Measurements from ENCODE around the gene CDC42BPB. TPM values are rescaled to one million over a fixed set of nuclear protein-coding genes. Genes with fewer than 3 reads are reported as not detected.

Gene CDC42BPB
- total RNA-seq, 6 experiments from 2014 or later, result 73.7 to 85.1 (median 79.9) TPM

DNA sequence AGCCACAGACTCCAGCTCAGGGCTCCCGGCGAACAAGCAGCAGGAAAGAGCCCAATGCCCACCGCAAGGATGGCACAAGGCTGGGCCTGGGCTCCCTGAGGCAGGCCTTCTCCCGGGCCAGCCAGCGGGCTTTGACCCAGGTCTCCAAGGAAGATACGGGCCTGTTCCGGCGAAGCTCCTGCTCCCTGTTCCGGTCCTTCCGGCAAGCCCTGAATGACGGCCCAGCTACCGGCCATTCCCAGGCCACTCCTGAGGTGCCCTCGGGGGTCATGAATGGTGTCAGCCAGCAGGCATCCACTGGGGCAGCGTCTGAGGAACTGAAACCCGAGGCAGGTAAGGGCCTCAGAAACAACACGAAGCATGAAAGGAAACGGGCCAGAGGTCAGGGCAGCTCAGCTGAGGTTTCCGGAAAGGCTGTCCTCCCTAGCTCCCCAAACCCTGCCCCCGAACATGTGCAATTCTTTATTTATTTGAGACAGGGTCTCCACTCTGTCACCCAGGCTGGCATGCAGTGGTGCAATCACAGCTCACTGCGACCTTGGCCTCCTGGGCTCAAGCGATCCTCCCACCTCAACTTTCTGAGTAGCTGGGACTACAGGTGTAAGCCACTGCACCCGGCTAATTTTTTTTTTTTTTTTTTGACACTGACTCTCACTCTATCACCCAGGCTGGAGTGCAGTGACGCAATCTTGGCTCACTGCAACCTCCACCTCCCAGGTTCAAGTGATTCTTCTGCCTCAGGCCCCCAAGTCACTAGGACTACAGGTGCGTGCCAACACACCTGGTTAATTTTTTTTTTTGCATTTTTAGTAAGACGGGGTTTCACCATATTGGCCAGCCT, 43.2 kb upstream of the CDC42BPB start:
- H3K4me1 Mint-ChIP-seq (ENCODE audit: low read depth), result peaks cover 12% of the 10 kb centered on the region
- no peaks in the 10 kb centered on the region for H3K36me3 Mint-ChIP-seq (ENCODE audit: low read depth)
- TF ChIP-seq CTCF (IDR thresholded peaks at IDR 0.05), result no peak
- H3K27me3 Mint-ChIP-seq (ENCODE audit: insufficient read depth), result peaks cover 24% of the 10 kb centered on the region
- no peak for DNase-seq
- no peaks in the 10 kb centered on the region for H3K9me3 Mint-ChIP-seq
- no peak overlapping the region for H3K4me3 Mint-ChIP-seq
- no peak overlapping the region for H3K27ac Mint-ChIP-seq

GRCh38 chr14:103099733-103100280, 42.5 kb upstream of the CDC42BPB start:
- no peak for DNase-seq
- Mint-ChIP-seq H3K36me3 (ENCODE audit: low read depth) (no peaks in the 10 kb centered on the region), H3K4me1 (ENCODE audit: low read depth) (peaks cover 5% of the 10 kb centered on the region), H3K27ac (no peak overlapping the region), H3K9me3 (no peaks in the 10 kb centered on the region), H3K4me3 (no peak overlapping the region), H3K27me3 (ENCODE audit: insufficient read depth) (peaks cover 25% of the 10 kb centered on the region)
- TF ChIP-seq CTCF (IDR thresholded peaks at IDR 0.05), result no peak

DNA sequence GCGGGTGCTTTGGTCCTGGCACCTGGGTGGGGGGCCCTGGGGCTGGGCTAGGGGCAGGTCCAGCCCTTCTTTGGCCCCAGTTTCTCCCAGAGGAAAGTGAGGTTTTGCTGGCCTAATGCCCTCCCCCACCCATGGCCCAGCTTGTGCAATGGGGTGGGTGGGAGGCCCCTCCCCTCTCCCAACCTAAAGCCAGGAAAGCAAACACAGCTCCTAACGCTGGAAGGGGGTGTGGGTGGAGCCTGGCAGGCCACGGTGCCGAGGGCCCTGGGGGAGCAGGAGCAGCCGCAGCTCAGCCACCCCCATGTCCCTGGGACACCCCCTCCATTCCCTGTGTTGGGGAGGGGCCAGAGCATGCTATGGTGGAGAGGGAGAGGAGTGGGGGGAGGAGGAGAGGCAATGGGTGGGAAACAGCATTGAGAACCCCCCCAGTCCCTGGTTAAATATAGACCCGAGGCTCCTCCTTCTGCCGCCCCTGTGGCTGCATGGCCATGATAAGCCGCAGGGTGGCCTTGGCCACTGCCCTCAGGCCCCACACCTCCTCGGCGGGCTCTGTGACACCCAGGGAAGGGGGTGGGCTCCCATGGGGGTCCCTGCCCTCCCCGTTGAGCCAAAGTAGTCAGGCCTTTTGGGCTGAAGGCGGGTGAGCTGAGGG, 41.9 kb upstream of the CDC42BPB start:
- H3K27me3 Mint-ChIP-seq (ENCODE audit: insufficient read depth), result peaks cover 25% of the 10 kb centered on the region
- no peaks in the 10 kb centered on the region for H3K36me3 Mint-ChIP-seq (ENCODE audit: low read depth)
- no peak overlapping the region for H3K4me3 Mint-ChIP-seq
- DNase-seq, result no peak
- no peaks in the 10 kb centered on the region for H3K9me3 Mint-ChIP-seq
- H3K27ac Mint-ChIP-seq, result no peak overlapping the region
- no peak for TF ChIP-seq CTCF (IDR thresholded peaks at IDR 0.05)
- H3K4me1 Mint-ChIP-seq (ENCODE audit: low read depth), result peaks cover 5% of the 10 kb centered on the region

DNA sequence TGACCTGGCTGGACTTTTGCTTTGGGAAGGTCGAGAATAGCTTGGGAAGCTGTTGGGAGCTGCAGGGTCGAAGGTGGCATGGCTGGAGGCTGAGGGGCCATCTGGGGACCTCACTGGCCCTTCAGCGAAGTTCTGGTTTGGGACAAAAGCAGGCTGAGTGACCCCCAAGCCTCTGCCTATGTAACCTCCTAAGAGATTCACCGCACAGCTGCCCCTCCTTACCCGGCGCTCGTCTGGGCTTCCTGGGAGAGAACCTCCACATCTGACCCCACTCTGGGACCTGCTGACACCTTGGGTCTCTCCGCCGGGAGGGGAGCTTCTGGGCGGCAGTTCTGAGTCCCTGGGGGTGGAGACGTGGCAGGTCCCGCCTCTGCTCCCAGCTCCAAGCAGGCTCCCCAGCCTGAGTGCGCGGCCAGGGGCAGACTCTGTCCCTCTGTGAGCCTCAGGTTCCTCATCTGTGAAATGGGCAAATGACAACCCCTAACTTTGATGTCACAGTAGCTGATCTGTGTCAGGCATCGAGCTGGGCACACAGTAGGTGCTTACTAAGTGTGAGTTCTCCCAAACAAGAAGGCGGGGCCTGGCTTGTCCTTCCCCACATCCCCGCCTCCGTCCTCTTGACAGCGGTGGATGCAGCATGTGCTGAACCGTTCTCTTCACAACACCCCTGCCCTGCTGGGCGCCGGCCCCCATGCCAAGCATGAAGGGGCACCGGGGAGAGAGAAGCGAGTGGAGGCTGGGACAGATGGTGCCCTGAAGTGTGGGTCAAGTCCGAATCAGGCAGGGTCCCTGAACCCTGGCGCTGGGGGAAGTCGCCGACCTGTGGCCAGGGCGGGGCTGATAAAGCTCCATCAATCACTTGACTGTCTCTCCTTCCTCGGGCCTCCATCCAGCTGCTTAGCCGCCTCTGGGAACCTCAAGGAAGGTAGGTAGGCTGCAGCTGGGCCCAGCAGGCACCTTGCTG, 40.9 kb upstream of the CDC42BPB start:
- no peak overlapping the region for H3K4me3 Mint-ChIP-seq
- H3K9me3 Mint-ChIP-seq, result no peaks in the 10 kb centered on the region
- H3K27me3 Mint-ChIP-seq (ENCODE audit: insufficient read depth), result peaks cover 22% of the 10 kb centered on the region
- H3K27ac Mint-ChIP-seq, result no peak overlapping the region
- H3K4me1 Mint-ChIP-seq (ENCODE audit: low read depth), result peaks cover under 1% of the 10 kb centered on the region
- TF ChIP-seq CTCF (IDR thresholded peaks at IDR 0.05), result no peak
- H3K36me3 Mint-ChIP-seq (ENCODE audit: low read depth), result no peaks in the 10 kb centered on the region
- no peak for DNase-seq

Measured in HFFc6 (cell line).